Measurements from ENCODE around the gene CHRNG.

GRCh38 chr2:232563580-232563979, 24.1 kb downstream of the CHRNG start:
- TF ChIP-seq CTCF (IDR thresholded peaks at IDR 0.05; ENCODE audit: insufficient read depth, low read depth, low read length) (no peak), EZH2 (IDR thresholded peaks at IDR 0.05; ENCODE audit: insufficient read depth, low read length) (no peak)
